Measurements from ENCODE around the gene MS4A15.

- no peak for TF ChIP-seq EZH2 (IDR thresholded peaks at IDR 0.05; ENCODE audit: borderline replicate concordance, low read length)
- TF ChIP-seq, protein P1, sequence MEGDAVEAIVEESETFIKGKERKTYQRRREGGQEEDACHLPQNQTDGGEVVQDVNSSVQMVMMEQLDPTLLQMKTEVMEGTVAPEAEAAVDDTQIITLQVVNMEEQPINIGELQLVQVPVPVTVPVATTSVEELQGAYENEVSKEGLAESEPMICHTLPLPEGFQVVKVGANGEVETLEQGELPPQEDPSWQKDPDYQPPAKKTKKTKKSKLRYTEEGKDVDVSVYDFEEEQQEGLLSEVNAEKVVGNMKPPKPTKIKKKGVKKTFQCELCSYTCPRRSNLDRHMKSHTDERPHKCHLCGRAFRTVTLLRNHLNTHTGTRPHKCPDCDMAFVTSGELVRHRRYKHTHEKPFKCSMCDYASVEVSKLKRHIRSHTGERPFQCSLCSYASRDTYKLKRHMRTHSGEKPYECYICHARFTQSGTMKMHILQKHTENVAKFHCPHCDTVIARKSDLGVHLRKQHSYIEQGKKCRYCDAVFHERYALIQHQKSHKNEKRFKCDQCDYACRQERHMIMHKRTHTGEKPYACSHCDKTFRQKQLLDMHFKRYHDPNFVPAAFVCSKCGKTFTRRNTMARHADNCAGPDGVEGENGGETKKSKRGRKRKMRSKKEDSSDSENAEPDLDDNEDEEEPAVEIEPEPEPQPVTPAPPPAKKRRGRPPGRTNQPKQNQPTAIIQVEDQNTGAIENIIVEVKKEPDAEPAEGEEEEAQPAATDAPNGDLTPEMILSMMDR (IDR thresholded peaks at IDR 0.05; ENCODE audit: low read length) = no peak
Observed at GRCh38 chr11:60810151-60810550, 53.5 kb downstream of the MS4A15 start.

Data from OCI-LY1 (cell line).